Smooth muscle cell (in vitro differentiated cells): ENCODE results near the gene EML6. TPM values are rescaled to one million over a fixed set of nuclear protein-coding genes. Genes with fewer than 3 reads are reported as not detected.

ENCODE experiments used
- DNase-seq: peaks from one replicate; lab custom pipeline; 2025; ENCODE audit not compliant: unreplicated experiment; lab: John Stamatoyannopoulos, UW
- H2AFZ ChIP-seq: fragments of 200-600 bp; sonication (generic); 2 replicates; pipeline ENCODE4 v1.6.0; 2016; ENCODE audit warnings: antibody characterized with exemption, low read depth, mild to moderate bottlenecking
- H3F3A ChIP-seq: fragments of 200-600 bp; sonication (generic); 2 replicates; pipeline ENCODE4 v1.6.0; 2017; ENCODE audit warnings: antibody characterized with exemption, low read depth
- H3K27ac ChIP-seq: fragments of 200-600 bp; sonication (generic); 2 replicates; pipeline ENCODE4 v1.5.1; 2016; ENCODE audit warnings: low read depth, mild to moderate bottlenecking
- H3K27me3 ChIP-seq: fragments of 200-600 bp; sonication (generic); 2 replicates; pipeline ENCODE4 v1.6.1; 2016; ENCODE audit warnings: low read depth, mild to moderate bottlenecking
- H3K36me3 ChIP-seq: fragments of 200-600 bp; sonication (generic); 2 replicates; pipeline ENCODE4 v1.5.1; 2016; ENCODE audit warnings: low read depth
- H3K4me1 ChIP-seq: fragments of 200-600 bp; sonication (generic); 2 replicates; pipeline ENCODE4 v1.5.1; 2016; ENCODE audit warnings: low read depth
- H3K4me2 ChIP-seq: fragments of 200-600 bp; sonication (generic); 2 replicates; pipeline ENCODE4 v1.6.0; 2016; ENCODE audit warnings: mild to moderate bottlenecking
- H3K4me3 ChIP-seq: fragments of 200-600 bp; sonication (generic); 2 replicates; pipeline ENCODE4 v1.5.1; 2016; ENCODE audit warnings: mild to moderate bottlenecking
- H3K79me2 ChIP-seq: fragments of 200-600 bp; sonication (generic); 2 replicates; pipeline ENCODE4 v1.6.0; 2016; ENCODE audit warnings: low read depth, mild to moderate bottlenecking
- H3K9ac ChIP-seq: fragments of 200-600 bp; sonication (generic); 2 replicates; pipeline ENCODE4 v1.6.0; 2016; ENCODE audit warnings: low read depth
- H3K9me3 ChIP-seq: fragments of 200-600 bp; sonication (generic); replicated peaks from 2 replicates; pipeline ENCODE4 v1.5.1; 2016; ENCODE audit warnings: low read depth
- H4K20me1 ChIP-seq: fragments of 200-600 bp; sonication (generic); 2 replicates; pipeline ENCODE4 v1.6.0; 2016; ENCODE audit warnings: low read depth
- WGBS: methylation state at CpG from one replicate; pipeline ENCODE4 v1.1.7; 2016; ENCODE audit warnings: low lambda C conversion rate; 5-methylcytosine and 5-hydroxymethylcytosine counted together
- polyA plus RNA-seq: library from polyadenylated mRNA; unstranded; fragments of >200 nt; fragmentation: Nextera tagmentation; extraction: Ambion mirVana; gene quantifications from 2 replicates; pipeline ENCODE4 v1.2.1, GENCODE V29; 2016
- total RNA-seq: library from RNA; depleted of rRNA; stranded (reverse); fragments of >200 nt; gene quantifications from 2 replicates; pipeline ENCODE4 v1.2.3, GENCODE V29; 2014
- TF ChIP-seq, protein P1 (sequence below): fragments of 200-600 bp; sonication (generic); IDR thresholded peaks from 2 replicates; pipeline ENCODE4 v1.5.1; 2017; ENCODE audit warnings: borderline replicate concordance, mild to moderate bottlenecking, antibody characterized with exemption; ENCODE audit not compliant: insufficient read depth, poor library complexity, severe bottlenecking

The EML6 gene
- total and polyA plus RNA-seq, 2 experiments from 2014 or later = 0.49 to 0.54 TPM

DNA sequence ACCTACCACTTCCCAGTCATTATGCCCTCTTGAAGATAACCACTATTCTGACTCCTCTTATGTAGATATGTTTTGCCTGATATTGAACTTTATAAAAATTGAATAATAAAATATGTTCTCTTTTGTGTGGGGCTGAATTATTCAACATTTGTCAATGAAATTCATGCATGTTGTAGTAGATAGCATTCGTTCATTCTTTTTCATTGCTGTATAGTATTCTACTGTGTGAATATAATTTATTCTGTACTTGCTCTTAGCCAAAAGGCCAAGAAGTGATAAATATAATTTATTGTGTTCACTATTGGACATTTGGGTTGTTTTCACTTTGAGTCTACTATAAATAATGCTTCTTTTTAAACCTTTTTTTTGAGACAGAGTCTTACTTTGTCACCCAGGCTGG is 29.0 kb downstream of the EML6 start:
- TF ChIP-seq, protein P1, sequence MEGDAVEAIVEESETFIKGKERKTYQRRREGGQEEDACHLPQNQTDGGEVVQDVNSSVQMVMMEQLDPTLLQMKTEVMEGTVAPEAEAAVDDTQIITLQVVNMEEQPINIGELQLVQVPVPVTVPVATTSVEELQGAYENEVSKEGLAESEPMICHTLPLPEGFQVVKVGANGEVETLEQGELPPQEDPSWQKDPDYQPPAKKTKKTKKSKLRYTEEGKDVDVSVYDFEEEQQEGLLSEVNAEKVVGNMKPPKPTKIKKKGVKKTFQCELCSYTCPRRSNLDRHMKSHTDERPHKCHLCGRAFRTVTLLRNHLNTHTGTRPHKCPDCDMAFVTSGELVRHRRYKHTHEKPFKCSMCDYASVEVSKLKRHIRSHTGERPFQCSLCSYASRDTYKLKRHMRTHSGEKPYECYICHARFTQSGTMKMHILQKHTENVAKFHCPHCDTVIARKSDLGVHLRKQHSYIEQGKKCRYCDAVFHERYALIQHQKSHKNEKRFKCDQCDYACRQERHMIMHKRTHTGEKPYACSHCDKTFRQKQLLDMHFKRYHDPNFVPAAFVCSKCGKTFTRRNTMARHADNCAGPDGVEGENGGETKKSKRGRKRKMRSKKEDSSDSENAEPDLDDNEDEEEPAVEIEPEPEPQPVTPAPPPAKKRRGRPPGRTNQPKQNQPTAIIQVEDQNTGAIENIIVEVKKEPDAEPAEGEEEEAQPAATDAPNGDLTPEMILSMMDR = no peak
- no peak for DNase-seq
- Histone ChIP-seq H3K9me3 (no peaks in the 10 kb centered on the region), H3K27me3 (no peaks in the 10 kb centered on the region), H3F3A (no peaks in the 10 kb centered on the region), H3K4me1 (no peaks in the 10 kb centered on the region), H3K79me2 (no peaks in the 10 kb centered on the region), H3K4me3 (no peak overlapping the region), H4K20me1 (no peaks in the 10 kb centered on the region), H3K27ac (no peak overlapping the region), H3K36me3 (no peaks in the 10 kb centered on the region), H3K4me2 (no peak overlapping the region), H3K9ac (no peak overlapping the region), H2AFZ (no peak overlapping the region)
- 91% methylated on average over 1 of the region's 1 CpG for WGBS

DNA sequence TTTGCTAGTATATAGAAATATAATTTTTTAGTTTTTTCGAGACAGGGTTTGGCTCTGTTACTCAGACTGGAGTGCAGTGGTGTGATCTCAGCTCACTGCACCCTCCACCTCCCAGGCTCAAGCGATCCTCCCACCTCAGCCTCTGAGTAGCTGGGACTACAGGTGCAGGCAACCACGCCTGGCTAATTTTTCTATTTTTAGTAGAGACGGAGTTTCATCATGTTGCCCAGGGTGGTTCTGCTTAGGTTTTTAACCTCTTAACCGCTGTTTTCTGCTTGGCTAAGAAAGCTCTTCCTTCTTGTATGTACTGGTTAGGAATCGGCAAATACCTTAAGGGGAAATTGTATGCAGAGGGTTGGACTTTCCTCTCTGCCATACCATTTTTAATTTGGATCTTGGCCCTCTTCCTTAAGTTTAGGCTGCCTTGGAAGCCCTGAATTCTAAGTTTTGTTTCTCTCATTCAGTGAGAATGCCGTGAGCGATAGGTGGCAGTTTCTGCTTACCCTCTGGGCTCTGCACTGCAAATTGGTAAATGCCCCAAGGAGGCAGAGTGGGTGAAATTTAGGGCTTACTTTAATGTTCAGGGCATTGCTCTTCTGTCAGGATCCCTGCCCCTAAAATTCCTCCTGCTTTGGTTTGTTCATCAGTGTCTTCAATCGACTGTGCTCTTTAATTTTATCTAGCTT is 32.3 kb downstream of the EML6 start:
- peaks cover 11% of the 10 kb centered on the region for H3K4me1 ChIP-seq
- no peak for DNase-seq
- no peak overlapping the region for H3K9ac ChIP-seq
- H3K79me2 ChIP-seq = no peaks in the 10 kb centered on the region
- H2AFZ ChIP-seq = no peak overlapping the region
- H3K4me2 ChIP-seq = no peak overlapping the region
- no peaks in the 10 kb centered on the region for H3K36me3 ChIP-seq
- WGBS = 77% methylated on average over 9 of the region's 9 CpGs
- TF ChIP-seq, protein P1 = no peak
- H3K9me3 ChIP-seq = no peaks in the 10 kb centered on the region
- no peaks in the 10 kb centered on the region for H3F3A ChIP-seq
- H3K27me3 ChIP-seq = no peaks in the 10 kb centered on the region
- no peaks in the 10 kb centered on the region for H4K20me1 ChIP-seq
- no peak overlapping the region for H3K27ac ChIP-seq
- no peak overlapping the region for H3K4me3 ChIP-seq

DNA sequence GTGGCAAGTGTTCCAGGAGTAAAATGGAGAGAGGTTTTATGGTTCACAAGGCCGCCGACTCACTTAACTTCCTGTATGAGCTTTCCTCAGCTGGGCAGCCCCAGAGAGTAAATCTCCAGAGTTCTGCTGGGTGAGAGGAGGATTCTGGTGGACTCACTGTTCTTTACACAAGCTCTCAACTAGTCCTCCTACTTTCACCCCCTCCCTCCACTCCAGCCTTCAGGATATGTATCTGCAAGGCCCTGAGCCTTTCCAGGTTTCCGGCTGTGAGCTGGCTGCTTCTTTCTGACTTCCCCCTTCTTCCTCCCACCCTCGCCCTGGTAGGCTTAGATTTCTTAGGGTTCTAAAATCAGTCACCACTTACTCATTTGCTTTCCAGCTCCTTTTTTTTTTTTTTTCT is 34.0 kb downstream of the EML6 start:
- H3K79me2 ChIP-seq = no peaks in the 10 kb centered on the region
- WGBS = 39% methylated on average over 4 of the region's 4 CpGs
- H3K4me3 ChIP-seq = no peak overlapping the region
- peak overlapping the region; percentile 70 for H3K4me2 ChIP-seq
- peak overlapping the region; percentile 41 for H3K27ac ChIP-seq
- H2AFZ ChIP-seq = peak overlapping the region; percentile 56
- no peaks in the 10 kb centered on the region for H3F3A ChIP-seq
- TF ChIP-seq, protein P1 = no peak
- no peaks in the 10 kb centered on the region for H3K27me3 ChIP-seq
- DNase-seq = no peak
- H3K9me3 ChIP-seq = no peaks in the 10 kb centered on the region
- H3K4me1 ChIP-seq = peaks cover 11% of the 10 kb centered on the region
- no peaks in the 10 kb centered on the region for H3K36me3 ChIP-seq
- H4K20me1 ChIP-seq = no peaks in the 10 kb centered on the region
- H3K9ac ChIP-seq = no peak overlapping the region

DNA sequence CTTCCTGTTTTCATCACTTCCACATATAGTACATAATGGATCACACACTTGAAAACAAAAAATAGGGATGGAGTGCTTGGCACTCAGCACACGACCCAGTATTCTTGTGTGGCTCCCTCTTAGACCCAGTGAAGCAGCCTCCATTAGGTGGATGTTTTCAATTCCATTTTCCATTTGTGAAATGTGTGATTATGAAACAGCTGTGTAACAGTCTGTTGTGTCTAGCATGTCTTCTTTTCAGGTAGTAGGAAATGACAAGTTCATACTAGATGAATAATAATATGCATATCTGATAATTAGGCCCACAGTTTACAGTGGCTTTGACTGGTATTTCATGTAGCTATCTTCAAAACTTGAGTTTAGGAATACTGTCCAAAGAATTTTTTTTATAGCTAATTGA is 35.5 kb downstream of the EML6 start:
- 92% methylated on average over 1 of the region's 1 CpG for WGBS
- Histone ChIP-seq H3K4me3 (no peak overlapping the region), H3K4me1 (peaks cover 11% of the 10 kb centered on the region), H3K4me2 (no peak overlapping the region), H3K27me3 (no peaks in the 10 kb centered on the region), H4K20me1 (no peaks in the 10 kb centered on the region), H3K36me3 (no peaks in the 10 kb centered on the region), H3F3A (no peaks in the 10 kb centered on the region), H3K9ac (no peak overlapping the region), H2AFZ (no peak overlapping the region), H3K27ac (peak overlapping the region; percentile 12), H3K9me3 (no peaks in the 10 kb centered on the region), H3K79me2 (no peaks in the 10 kb centered on the region)
- TF ChIP-seq, protein P1 = no peak
- DNase-seq = no peak
